GM23338 (cell line): ENCODE measurements around the gene NDUFV1. TPM values are rescaled to one million over a fixed set of nuclear protein-coding genes. Genes with fewer than 3 reads are reported as not detected.

ENCODE experiments used
- ATAC-seq: fragments of 200-7000 bp; cut with Tn5 transposase; 3 replicates; pipeline ENCODE4 v1.9.1; 2020
- DNase-seq: peaks from one replicate; pipeline ENCODE4 v3.0.0-alpha.2; 2015; ENCODE audit warnings: low spot score
- H2AFZ ChIP-seq: fragments of 200-600 bp; sonication (generic); 2 replicates; pipeline ENCODE4 v1.8.0; 2016; ENCODE audit warnings: antibody characterized with exemption, mild to moderate bottlenecking, moderate library complexity
- H3F3A ChIP-seq: fragments of 200-600 bp; sonication (generic); replicated peaks from 2 replicates; pipeline ENCODE4 v1.8.0; 2017; ENCODE audit warnings: antibody characterized with exemption, mixed run types, low read depth
- H3K27ac ChIP-seq: fragments of 200-600 bp; sonication (generic); 2 replicates; pipeline ENCODE4 v1.6.1; 2016; ENCODE audit warnings: low read depth
- H3K27me3 ChIP-seq: fragments of 200-600 bp; sonication (generic); 2 replicates; pipeline ENCODE4 v1.8.0; 2016; ENCODE audit warnings: mild to moderate bottlenecking, mixed run types, moderate library complexity; ENCODE audit not compliant: insufficient read depth
- H3K36me3 ChIP-seq: fragments of 200-600 bp; sonication (generic); 2 replicates; pipeline ENCODE4 v1.8.0; 2016; ENCODE audit warnings: mild to moderate bottlenecking; ENCODE audit not compliant: insufficient read depth
- H3K4me1 ChIP-seq: fragments of 200-600 bp; sonication (generic); 2 replicates; pipeline ENCODE4 v1.8.0; 2016; ENCODE audit warnings: mild to moderate bottlenecking, moderate library complexity; ENCODE audit not compliant: insufficient read depth
- H3K4me2 ChIP-seq: fragments of 200-600 bp; sonication (generic); 2 replicates; pipeline ENCODE4 v1.7.1; 2017; ENCODE audit warnings: mixed run types
- H3K4me3 ChIP-seq: fragments of 200-600 bp; sonication (generic); 2 replicates; pipeline ENCODE4 v1.6.1; 2016; ENCODE audit warnings: mixed run types
- H3K79me2 ChIP-seq: fragments of 200-600 bp; sonication (generic); replicated peaks from 2 replicates; pipeline ENCODE4 v1.8.0; 2017; ENCODE audit warnings: mild to moderate bottlenecking; ENCODE audit not compliant: insufficient read depth
- H3K9me2 ChIP-seq: fragments of 200-600 bp; sonication (generic); 2 replicates; pipeline ENCODE4 v1.8.0; 2017; ENCODE audit not compliant: insufficient read depth
- H4K20me1 ChIP-seq: fragments of 200-600 bp; sonication (generic); replicated peaks from 2 replicates; pipeline ENCODE4 v1.8.0; 2017; ENCODE audit warnings: mild to moderate bottlenecking; ENCODE audit not compliant: insufficient read depth
- H3K27ac Mint-ChIP-seq: 2 replicates; pipeline ENCODE4 v1.8.0; 2020; ENCODE audit warnings: inconsistent platforms, mild to moderate bottlenecking, moderate library complexity, mixed read lengths
- H3K27me3 Mint-ChIP-seq: 3 replicates; pipeline ENCODE4 v1.8.0; 2022; ENCODE audit warnings: low read depth, mild to moderate bottlenecking, moderate library complexity, mixed read lengths, inconsistent platforms; ENCODE audit not compliant: insufficient read depth, poor library complexity
- H3K36me3 Mint-ChIP-seq: 3 replicates; pipeline ENCODE4 v1.8.0; 2021; ENCODE audit warnings: low read depth, mild to moderate bottlenecking, inconsistent platforms, moderate library complexity, mixed read lengths
- H3K4me1 Mint-ChIP-seq: 3 replicates; pipeline ENCODE4 v1.8.0; 2020; ENCODE audit warnings: mild to moderate bottlenecking, inconsistent platforms, mixed read lengths
- H3K4me3 Mint-ChIP-seq: 3 replicates; pipeline ENCODE4 v1.8.0; 2021; ENCODE audit warnings: moderate library complexity, mild to moderate bottlenecking, inconsistent platforms, mixed read lengths
- H3K9me3 Mint-ChIP-seq: 3 replicates; pipeline ENCODE4 v1.8.0; 2020; ENCODE audit warnings: moderate library complexity, mild to moderate bottlenecking, inconsistent platforms, mixed read lengths
- CREB1 ChIP-seq: fragments of 250-450 bp; sonication (Bioruptor Pico); IDR thresholded peaks from 2 replicates; pipeline ENCODE4 v1.5.0; 2020; ENCODE audit warnings: low read depth, mild to moderate bottlenecking, moderate library complexity
- CTCF ChIP-seq, 2 experiments: fragments of 200-600 bp in 1 of 2; sonication (generic) in 1 of 2; conservative IDR thresholded peaks; 2 replicates each; pipeline versions ENCODE4 v1.5.1 to v1.6.1; 2016 to 2017; ENCODE audit warnings: antibody characterized with exemption in 2 of 2, low read depth in 2 of 2, mild to moderate bottlenecking in 2 of 2, moderate library complexity in 1 of 2
- ETS1 ChIP-seq: IDR thresholded peaks from 2 replicates; pipeline ENCODE4 v1.6.1; 2016; ENCODE audit warnings: antibody characterized with exemption
- EZH2 ChIP-seq: fragments of 200-600 bp; sonication (generic); IDR thresholded peaks from one replicate; pipeline ENCODE4 v1.8.0; 2017; ENCODE audit warnings: antibody characterized with exemption, mild to moderate bottlenecking, low read depth; ENCODE audit not compliant: unreplicated experiment
- EZH2phosphoT487 ChIP-seq: fragments of 200-600 bp; sonication (generic); IDR thresholded peaks from one replicate; pipeline ENCODE4 v1.8.1; 2018; ENCODE audit warnings: antibody characterized with exemption; ENCODE audit not compliant: unreplicated experiment
- JUNB ChIP-seq: IDR thresholded peaks from one replicate; pipeline ENCODE4 v1.6.1; 2016; ENCODE audit warnings: antibody characterized with exemption; ENCODE audit not compliant: unreplicated experiment
- NANOG ChIP-seq: IDR thresholded peaks from 2 replicates; pipeline ENCODE4 v1.6.1; 2016; ENCODE audit warnings: antibody characterized with exemption, borderline replicate concordance
- POLR2AphosphoS5 ChIP-seq: IDR thresholded peaks from 2 replicates; pipeline ENCODE4 v1.6.1; 2016; ENCODE audit warnings: antibody characterized with exemption, low read depth
- REST ChIP-seq: IDR thresholded peaks from one replicate; pipeline ENCODE4 v1.6.1; 2018; ENCODE audit warnings: antibody characterized with exemption; ENCODE audit not compliant: unreplicated experiment
- STAT1 ChIP-seq: IDR thresholded peaks from one replicate; pipeline ENCODE4 v1.6.1; 2016; ENCODE audit warnings: antibody characterized with exemption; ENCODE audit not compliant: unreplicated experiment
- ZNF114 ChIP-seq: fragments of 250-450 bp; sonication (Bioruptor Pico); IDR thresholded peaks from 2 replicates; pipeline ENCODE4 v1.5.0; 2020; ENCODE audit warnings: mild to moderate bottlenecking, moderate library complexity
- ZNF331 ChIP-seq: fragments of 250-450 bp; sonication (Bioruptor Pico); IDR thresholded peaks from 2 replicates; pipeline ENCODE4 v1.5.0; 2020; ENCODE audit warnings: low read depth, mild to moderate bottlenecking, moderate library complexity
- ZNF462 ChIP-seq: fragments of 250-450 bp; sonication (Bioruptor Pico); IDR thresholded peaks from 2 replicates; pipeline ENCODE4 v1.5.0; 2020; ENCODE audit warnings: mild to moderate bottlenecking, moderate library complexity
- polyA plus RNA-seq: library from polyadenylated mRNA; unstranded; fragments of >200 nt; fragmentation: Nextera tagmentation; extraction: Ambion mirVana; gene quantifications from 2 replicates; pipeline ENCODE4 v1.2.1, GENCODE V29; 2016
- total RNA-seq: library from RNA; depleted of rRNA; stranded (reverse); fragments of >200 nt; shearing (Covaris generic); gene quantifications from 2 replicates; pipeline ENCODE4 v1.2.3, GENCODE V29; 2014

Gene NDUFV1
- total and polyA plus RNA-seq, 2 experiments from 2014 or later, result 104 to 241 TPM

GRCh38 chr11:67629386-67630227 lies 22.9 kb downstream of the NDUFV1 start, which contains the start of gene NUDT8:
Gene NUDT8, minus strand, starts transcription at chr11:67629937. Its CDS starts 26 bp downstream, at chr11:67629911.
- Histone ChIP-seq H3K4me3 (peak within 1 kb of the TSS; percentile 83), H3K36me3 (no peaks in the 10 kb centered on the region), H2AFZ (peak within 1 kb of the TSS; percentile 83), H3K4me2 (peak within 1 kb of the TSS; percentile 87), H3K4me1 (peaks cover 10% of the 10 kb centered on the region; the same call in 1 of the 2 replicates), H3K27me3 (no peaks in the 10 kb centered on the region), H3K79me2 (no peaks in the 10 kb centered on the region), H3K27ac (0 out of 2 replicates have a peak within 1 kb of the TSS, but pooled peaks have one; percentile 83), H3F3A (peaks cover 5% of the 10 kb centered on the region; the same call in 1 of the 2 replicates), H3K9me2 (no peaks in the 10 kb centered on the region), H4K20me1 (no peaks in the 10 kb centered on the region)
- Mint-ChIP-seq H3K4me1 (peaks cover 15% of the 10 kb centered on the region; the same call in 2 of the 3 replicates), H3K4me3 (peak within 1 kb of the TSS; percentile 78), H3K27ac (peak within 1 kb of the TSS; percentile 86), H3K9me3 (peaks cover 4% of the 10 kb centered on the region; the same call in 2 of the 3 replicates), H3K27me3 (peaks cover 25% of the 10 kb centered on the region), H3K36me3 (peaks cover 19% of the 10 kb centered on the region)
- DNase-seq (peak; percentile 89), ATAC-seq (peak; percentile 55)
- TF ChIP-seq EZH2phosphoT487, result no peak
- no peak for TF ChIP-seq STAT1
- TF ChIP-seq POLR2AphosphoS5, result peak; percentile 29; the same call in 1 of the 2 replicates
- no peak for TF ChIP-seq ZNF331 (CRISPR knock-in tag)
- peak; percentile 76 to 82 for TF ChIP-seq CTCF (conservative IDR thresholded peaks at IDR 0.05; ENCODE audit: low read depth in 2 of 2)
- peak; percentile 48; the same call in 1 of the 2 replicates for TF ChIP-seq CREB1 (CRISPR knock-in tag)
- TF ChIP-seq REST, result no peak
- no peak for TF ChIP-seq EZH2
- TF ChIP-seq NANOG, result no peak
- TF ChIP-seq ETS1, result no peak
- TF ChIP-seq ZNF462, result no peak
- TF ChIP-seq JUNB, result no peak
- TF ChIP-seq ZNF114 (CRISPR knock-in tag), result no peak
